Neural progenitor cell (in vitro differentiated cells): ENCODE data around the gene ABHD12. TPM values are rescaled to one million over a fixed set of nuclear protein-coding genes. Genes with fewer than 3 reads are reported as not detected.

Experiments
- DNase-seq: peaks from one replicate; pipeline ENCODE4 v3.0.0-alpha.2; 2016; ENCODE audit warnings: low spot score
- H2AFZ ChIP-seq: fragments of 200-600 bp; sonication (generic); replicated peaks from 2 replicates; pipeline ENCODE4 v1.6.1; 2016; ENCODE audit warnings: antibody characterized with exemption
- H3F3A ChIP-seq: fragments of 200-600 bp; sonication (generic); 2 replicates; pipeline ENCODE4 v1.6.1; 2016; ENCODE audit warnings: antibody characterized with exemption, low read depth
- H3K27ac ChIP-seq: fragments of 200-600 bp; sonication (generic); 2 replicates; pipeline ENCODE4 v1.5.1; 2016; ENCODE audit warnings: mild to moderate bottlenecking
- H3K27me3 ChIP-seq: fragments of 200-600 bp; sonication (generic); 2 replicates; pipeline ENCODE4 v1.6.1; 2016; ENCODE audit warnings: mild to moderate bottlenecking, moderate library complexity
- H3K36me3 ChIP-seq: fragments of 200-600 bp; sonication (generic); 2 replicates; pipeline ENCODE4 v1.5.1; 2016
- H3K4me1 ChIP-seq: fragments of 200-600 bp; sonication (generic); 2 replicates; pipeline ENCODE4 v1.6.1; 2016; ENCODE audit warnings: mixed run types
- H3K4me2 ChIP-seq: fragments of 200-600 bp; sonication (generic); 2 replicates; pipeline ENCODE4 v1.6.1; 2016
- H3K4me3 ChIP-seq: fragments of 200-600 bp; sonication (generic); 2 replicates; pipeline ENCODE4 v1.5.1; 2016
- H3K79me2 ChIP-seq: fragments of 200-600 bp; sonication (generic); 2 replicates; pipeline ENCODE4 v1.6.1; 2016; ENCODE audit warnings: low read depth
- H3K9ac ChIP-seq: fragments of 200-600 bp; sonication (generic); 2 replicates; pipeline ENCODE4 v1.6.1; 2016
- H3K9me3 ChIP-seq: fragments of 200-600 bp; sonication (generic); 2 replicates; pipeline ENCODE4 v1.5.1; 2016; ENCODE audit warnings: low read depth
- H4K20me1 ChIP-seq: fragments of 200-600 bp; sonication (generic); 2 replicates; pipeline ENCODE4 v1.6.1; 2016; ENCODE audit warnings: low read depth
- H3K27ac Mint-ChIP-seq: 3 replicates; pipeline ENCODE4 v1.8.0; 2021; ENCODE audit warnings: mixed read lengths
- H3K27me3 Mint-ChIP-seq: 2 replicates; pipeline ENCODE4 v1.8.0; 2022; ENCODE audit warnings: low read depth, mild to moderate bottlenecking, inconsistent platforms, moderate library complexity, mixed read lengths; ENCODE audit not compliant: insufficient read depth
- H3K36me3 Mint-ChIP-seq: 3 replicates; pipeline ENCODE4 v1.8.0; 2021; ENCODE audit warnings: mixed read lengths
- H3K4me1 Mint-ChIP-seq: 3 replicates; pipeline ENCODE4 v1.8.0; 2021; ENCODE audit warnings: mixed read lengths
- H3K4me3 Mint-ChIP-seq: 3 replicates; pipeline ENCODE4 v1.8.0; 2021; ENCODE audit warnings: mild to moderate bottlenecking, moderate library complexity, mixed read lengths
- H3K9me3 Mint-ChIP-seq: 3 replicates; pipeline ENCODE4 v1.8.0; 2020; ENCODE audit warnings: mixed read lengths
- CTCF ChIP-seq: fragments of 200-600 bp; sonication (generic); IDR thresholded peaks from 2 replicates; pipeline ENCODE4 v1.5.1; 2017; ENCODE audit warnings: antibody characterized with exemption, mild to moderate bottlenecking
- EZH2 ChIP-seq: fragments of 200-600 bp; sonication (generic); IDR thresholded peaks from 2 replicates; pipeline ENCODE4 v1.6.1; 2017; ENCODE audit warnings: antibody characterized with exemption, mild to moderate bottlenecking, moderate library complexity
- EZH2phosphoT487 ChIP-seq: fragments of 200-600 bp; sonication (generic); IDR thresholded peaks from 2 replicates; pipeline ENCODE4 v1.6.1; 2017; ENCODE audit warnings: antibody characterized with exemption
- total RNA-seq: library from RNA; depleted of rRNA; stranded (reverse); fragments of >200 nt; gene quantifications from 2 replicates; pipeline ENCODE4 v1.2.3, GENCODE V29; 2015; ENCODE audit warnings: low replicate concordance

Gene ABHD12
- total RNA-seq, 1 donor from 2014 or later = 20.8 TPM

GRCh38 chr20:25277051-25277801, 113.4 kb downstream of the ABHD12 start:
- Histone ChIP-seq H3K4me3 (no peak overlapping the region), H3K9ac (no peak overlapping the region), H3K4me2 (no peak overlapping the region), H3K36me3 (no peaks in the 10 kb centered on the region), H3K4me1 (no peaks in the 10 kb centered on the region), H3K27me3 (no peaks in the 10 kb centered on the region), H4K20me1 (no peaks in the 10 kb centered on the region), H3K79me2 (no peaks in the 10 kb centered on the region), H3K27ac (no peak overlapping the region), H2AFZ (no peak overlapping the region), H3K9me3 (no peaks in the 10 kb centered on the region), H3F3A (no peaks in the 10 kb centered on the region)
- Mint-ChIP-seq H3K9me3 (no peaks in the 10 kb centered on the region), H3K36me3 (peaks cover 10% of the 10 kb centered on the region), H3K4me3 (no peak overlapping the region), H3K4me1 (no peaks in the 10 kb centered on the region), H3K27me3 (no peaks in the 10 kb centered on the region), H3K27ac (no peak overlapping the region)
- DNase-seq = no peak
- TF ChIP-seq EZH2phosphoT487 = no peak
- no peak for TF ChIP-seq EZH2
- TF ChIP-seq CTCF = no peak

- no peaks in the 10 kb centered on the region for H3F3A ChIP-seq
- H2AFZ ChIP-seq = no peak overlapping the region
- H3K9me3 Mint-ChIP-seq = no peaks in the 10 kb centered on the region
- DNase-seq = no peak
- no peaks in the 10 kb centered on the region for H4K20me1 ChIP-seq
- no peak overlapping the region for H3K9ac ChIP-seq
- no peaks in the 10 kb centered on the region for H3K4me1 Mint-ChIP-seq
- no peak overlapping the region for H3K4me2 ChIP-seq
- no peaks in the 10 kb centered on the region for H3K4me1 ChIP-seq
- no peak overlapping the region for H3K27ac ChIP-seq
- peaks cover 10% of the 10 kb centered on the region for H3K36me3 Mint-ChIP-seq
- TF ChIP-seq CTCF = no peak
- no peak for TF ChIP-seq EZH2phosphoT487
- no peak for TF ChIP-seq EZH2
- no peaks in the 10 kb centered on the region for H3K27me3 ChIP-seq
- H3K79me2 ChIP-seq = no peaks in the 10 kb centered on the region
- H3K9me3 ChIP-seq = no peaks in the 10 kb centered on the region
- H3K27ac Mint-ChIP-seq = no peak overlapping the region
- H3K4me3 ChIP-seq = no peak overlapping the region
- H3K4me3 Mint-ChIP-seq = no peak overlapping the region
- no peaks in the 10 kb centered on the region for H3K36me3 ChIP-seq
- H3K27me3 Mint-ChIP-seq = no peaks in the 10 kb centered on the region
These were observed 114.0 kb downstream of the ABHD12 start for GRCh38 chr20:25276533-25277050.

- Mint-ChIP-seq H3K27ac (no peak overlapping the region), H3K36me3 (peaks cover 12% of the 10 kb centered on the region), H3K27me3 (no peaks in the 10 kb centered on the region), H3K4me1 (no peaks in the 10 kb centered on the region), H3K9me3 (no peaks in the 10 kb centered on the region), H3K4me3 (no peak overlapping the region)
- Histone ChIP-seq H3K4me3 (no peak overlapping the region), H3K9me3 (no peaks in the 10 kb centered on the region), H3K4me2 (no peak overlapping the region), H3K27ac (no peak overlapping the region), H3K4me1 (no peaks in the 10 kb centered on the region), H3K36me3 (no peaks in the 10 kb centered on the region), H2AFZ (no peak overlapping the region), H3F3A (no peaks in the 10 kb centered on the region), H3K79me2 (no peaks in the 10 kb centered on the region), H3K27me3 (no peaks in the 10 kb centered on the region), H4K20me1 (no peaks in the 10 kb centered on the region), H3K9ac (no peak overlapping the region)
- no peak for DNase-seq
- no peak for TF ChIP-seq EZH2phosphoT487
- TF ChIP-seq EZH2 = no peak
These were observed 114.7 kb downstream of the ABHD12 start for GRCh38 chr20:25275813-25276532.
